Measurements from ENCODE around the gene ZNF292.
"Not testable (repeated sequence)": the region's sequence is repeated elsewhere in the genome, so short reads cannot be mapped to it uniquely, and the experiment has no call there.

The ZNF292 gene

DNA sequence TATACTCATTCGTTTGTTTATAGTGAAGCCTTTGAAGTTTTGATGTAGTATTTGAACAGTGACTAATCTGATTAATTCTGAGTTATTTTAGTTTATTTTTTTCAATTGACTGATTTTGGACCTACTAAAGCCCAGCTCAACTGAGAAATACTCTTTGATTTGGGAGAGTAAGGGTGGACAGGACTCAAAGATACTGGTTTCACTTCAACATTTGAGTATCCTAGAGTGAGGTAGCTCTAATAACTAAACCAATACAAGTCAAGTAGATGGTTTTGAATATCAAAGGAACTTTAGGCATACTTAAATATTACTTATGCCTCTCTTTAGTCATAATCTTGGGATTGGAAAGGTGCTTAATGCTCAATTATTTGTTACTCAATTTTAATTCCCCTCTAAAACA lies 65.6 kb downstream of the ZNF292 start:
- DNase-seq, result no peak

DNA sequence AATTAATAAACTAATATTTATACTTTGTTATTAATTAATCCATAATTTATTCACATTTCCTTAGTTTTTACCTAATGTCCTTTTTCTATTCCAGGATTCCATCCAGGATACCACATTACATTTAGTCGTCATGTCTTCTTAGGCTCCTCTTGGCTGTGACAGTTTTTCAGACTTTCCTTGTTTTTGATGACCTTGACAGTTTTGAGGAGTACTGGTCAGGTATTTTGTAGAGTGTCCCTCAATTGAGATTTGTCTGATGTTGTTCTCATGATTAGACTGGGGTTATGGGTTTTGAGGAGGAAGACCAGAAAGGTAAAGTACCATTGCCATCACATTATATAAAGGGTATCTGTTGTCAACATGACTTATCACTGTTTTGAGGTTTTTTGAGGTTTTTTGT lies 67.3 kb downstream of the ZNF292 start:
- no peak for DNase-seq

DNA sequence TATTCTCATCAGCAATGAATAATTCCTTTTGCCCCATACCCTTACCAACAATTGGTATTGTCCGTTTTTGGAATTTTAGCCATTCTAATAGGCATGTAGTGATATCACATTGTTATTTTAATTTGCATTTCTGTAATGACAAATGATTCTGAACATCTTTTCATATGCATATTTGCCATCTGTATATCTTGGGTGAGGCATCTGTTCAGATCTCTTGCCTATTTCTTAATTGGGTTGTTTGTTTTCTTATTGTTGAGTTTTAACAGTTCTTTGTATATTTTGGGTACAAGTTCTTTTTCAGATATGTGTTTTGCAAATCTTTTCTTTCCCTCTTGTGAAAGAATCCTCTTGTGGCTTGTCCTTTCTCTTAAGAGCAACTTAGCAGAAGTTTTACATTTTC lies 69.6 kb downstream of the ZNF292 start:
- DNase-seq, result no peak

DNA sequence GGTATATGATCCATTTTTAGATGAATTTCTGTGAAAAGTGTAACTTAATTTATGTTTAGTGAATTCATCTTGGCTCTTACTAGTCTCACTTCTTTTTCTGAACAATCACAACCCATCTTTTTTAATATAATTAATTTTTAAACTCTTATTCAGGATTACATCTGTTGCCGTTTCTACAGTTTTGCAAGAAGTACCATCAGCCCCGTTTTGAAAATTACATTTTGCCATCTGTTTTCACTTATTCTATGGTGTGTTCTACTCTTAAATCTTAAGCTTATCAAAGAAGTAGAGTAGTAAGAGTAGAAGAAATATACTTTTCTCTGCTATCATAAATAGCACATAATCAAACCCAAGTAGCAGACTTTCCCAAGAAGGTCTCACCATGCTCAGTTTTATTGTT lies 70.1 kb downstream of the ZNF292 start:
- no peak for DNase-seq

DNA sequence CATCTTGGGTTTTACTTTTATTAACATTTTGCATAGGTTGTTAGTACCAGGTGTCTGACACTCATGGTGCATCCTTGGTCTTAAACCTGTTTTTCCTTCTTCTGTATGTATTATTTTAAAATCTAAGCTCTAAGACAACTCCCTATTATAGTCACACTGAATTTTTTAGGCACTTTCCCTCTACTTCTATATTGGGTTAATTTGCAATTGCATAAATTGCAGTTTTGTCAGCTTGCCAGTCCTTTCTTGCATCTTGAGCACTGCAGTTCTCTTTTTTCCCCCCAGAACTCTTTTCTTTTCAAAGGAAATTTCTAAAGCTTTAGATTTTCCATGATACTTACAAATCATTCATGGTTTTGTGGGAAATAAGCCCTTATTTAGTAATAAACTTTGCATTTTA lies 70.6 kb downstream of the ZNF292 start:
- no peak for DNase-seq

DNA sequence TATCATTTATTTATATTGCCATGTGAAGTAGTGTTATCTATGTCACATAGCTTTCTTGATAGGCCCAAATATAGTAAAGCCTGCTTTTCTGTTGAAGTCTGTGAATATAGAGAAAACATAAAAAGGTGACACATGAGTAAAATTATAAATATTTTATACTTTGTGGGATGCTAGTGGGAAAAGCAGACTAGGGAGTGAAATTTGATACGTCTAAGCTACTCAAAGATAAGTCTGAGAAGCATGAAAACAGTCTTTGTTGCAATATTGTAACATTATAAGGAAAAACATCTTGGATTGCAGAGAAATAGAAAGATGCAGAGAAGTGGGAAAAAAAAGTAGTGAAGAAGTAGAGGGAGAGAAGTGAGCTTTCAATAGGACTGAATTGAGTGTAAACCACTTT lies 75.4 kb downstream of the ZNF292 start:
- DNase-seq, result no peak

DNA sequence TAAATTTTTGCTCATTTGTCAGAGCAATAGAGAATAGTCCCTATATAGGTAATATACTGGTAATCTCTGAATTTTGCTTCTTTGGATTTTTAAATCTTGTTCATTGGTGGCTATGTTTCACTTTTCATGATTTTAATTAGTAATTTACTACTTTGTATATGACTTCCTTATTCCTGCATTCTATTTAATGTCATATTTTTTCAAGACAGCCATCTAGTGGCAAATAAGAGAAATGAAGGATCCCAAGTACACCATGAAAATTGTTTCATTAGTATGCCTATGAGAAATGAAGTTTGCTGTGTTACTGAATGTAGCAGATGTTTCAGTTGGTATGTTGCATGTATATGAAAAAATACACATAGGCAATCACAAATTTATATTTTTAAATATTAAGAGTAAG lies 82.4 kb downstream of the ZNF292 start:
- no peak for DNase-seq

DNA sequence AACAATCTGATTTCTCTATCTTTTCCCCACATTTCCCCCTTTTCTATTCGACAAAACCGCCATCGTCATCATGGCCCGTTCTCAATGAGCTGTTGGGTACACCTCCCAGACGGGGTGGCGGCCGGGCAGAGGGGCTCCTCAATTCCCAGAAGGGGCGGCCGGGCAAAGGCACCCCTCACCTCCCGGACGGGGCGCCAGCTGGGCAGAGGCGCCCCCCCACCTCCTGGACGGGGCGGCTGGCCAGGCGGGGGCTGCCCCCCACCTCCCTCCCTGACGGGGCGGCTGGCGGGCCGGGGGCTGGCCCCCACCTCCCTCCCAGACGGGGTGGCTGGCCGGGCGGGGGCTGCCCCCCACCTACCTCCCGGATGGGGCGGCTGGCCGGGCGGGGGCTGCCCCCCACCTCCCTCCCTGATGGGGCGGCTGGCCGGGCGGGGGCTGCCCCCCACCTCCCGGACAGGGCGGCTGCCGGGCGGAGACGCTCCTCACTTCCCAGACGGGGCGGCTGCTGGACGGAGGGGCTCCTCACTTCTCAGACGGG lies 83.8 kb downstream of the ZNF292 start:
- DNase-seq, result not testable (repeated sequence)

DNA sequence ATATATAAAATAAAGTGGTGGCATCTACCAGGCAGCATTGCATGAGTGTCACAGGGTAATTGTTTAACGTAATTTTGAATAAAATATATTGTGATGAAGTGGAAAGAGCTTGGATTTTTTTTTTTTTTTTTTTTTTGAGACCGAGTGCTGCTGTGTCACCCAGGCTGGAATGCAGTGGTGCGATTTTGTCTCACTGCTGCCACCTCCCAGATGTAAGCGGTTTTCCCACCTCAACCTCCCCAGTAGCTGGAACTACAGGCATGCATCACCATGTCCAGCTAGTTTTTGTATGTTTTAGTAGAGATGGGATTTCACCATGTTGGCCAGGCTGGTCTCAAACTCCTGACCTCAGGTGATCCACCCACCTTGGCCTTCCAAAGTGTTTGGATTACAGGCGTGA lies 85.9 kb downstream of the ZNF292 start:
- no peak for DNase-seq

DNA sequence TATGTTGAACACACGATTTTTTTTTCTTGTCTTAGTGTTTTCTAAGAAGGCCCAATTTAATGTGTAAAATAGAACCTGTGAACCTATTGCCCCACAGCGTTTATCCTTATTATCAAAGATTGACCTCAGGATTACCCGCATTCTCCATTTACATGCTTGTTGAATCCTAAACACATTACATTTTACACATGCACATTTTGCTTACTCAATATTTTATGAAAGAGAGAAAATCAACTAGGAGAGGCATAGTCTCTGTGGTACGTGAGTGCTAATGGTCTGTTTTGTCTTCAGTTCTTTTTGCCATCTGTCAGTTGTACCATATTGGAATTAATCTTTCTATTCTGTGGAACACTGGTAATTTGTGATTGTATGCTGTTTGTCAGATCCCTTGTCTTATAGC lies 86.9 kb downstream of the ZNF292 start:
- DNase-seq, result no peak

DNA sequence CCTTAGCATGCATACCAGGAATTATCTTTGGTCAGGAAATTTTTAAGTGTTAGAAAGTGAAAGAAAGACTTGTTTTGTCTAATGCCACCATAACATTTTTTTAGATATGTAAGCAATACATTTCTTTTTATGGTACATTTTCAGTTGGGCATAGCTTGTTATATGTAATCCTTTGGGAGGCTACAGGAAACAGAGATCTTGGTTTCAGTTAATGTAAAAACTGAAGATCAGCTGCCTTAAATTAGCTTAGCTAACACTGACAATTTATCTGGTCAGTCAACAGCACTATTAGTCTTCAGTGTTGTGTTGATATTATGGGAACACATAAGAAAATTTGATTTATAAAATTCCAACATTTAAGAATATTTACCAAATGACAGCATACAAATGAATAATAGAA lies 88.4 kb downstream of the ZNF292 start:
- DNase-seq, result no peak

DNA sequence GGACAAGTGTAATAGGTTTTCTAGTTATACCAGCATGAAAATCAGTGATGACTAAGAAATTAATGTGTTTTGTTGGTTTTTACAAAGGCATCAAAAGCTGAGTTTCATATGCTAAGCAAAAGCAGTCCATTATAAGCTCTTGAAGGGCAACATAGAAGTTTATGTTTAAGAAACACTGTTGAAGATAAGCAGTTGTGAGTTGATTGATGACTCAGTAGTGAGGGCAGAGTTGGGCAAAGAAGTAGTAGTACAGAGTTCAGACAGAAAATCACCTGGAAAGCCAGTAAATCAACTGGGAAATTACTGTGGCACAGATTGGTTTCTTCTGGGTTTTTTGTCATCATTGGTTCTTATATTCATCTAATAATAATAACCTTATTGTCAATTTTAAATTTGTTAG lies 89.0 kb downstream of the ZNF292 start:
- no peak for DNase-seq

DNA sequence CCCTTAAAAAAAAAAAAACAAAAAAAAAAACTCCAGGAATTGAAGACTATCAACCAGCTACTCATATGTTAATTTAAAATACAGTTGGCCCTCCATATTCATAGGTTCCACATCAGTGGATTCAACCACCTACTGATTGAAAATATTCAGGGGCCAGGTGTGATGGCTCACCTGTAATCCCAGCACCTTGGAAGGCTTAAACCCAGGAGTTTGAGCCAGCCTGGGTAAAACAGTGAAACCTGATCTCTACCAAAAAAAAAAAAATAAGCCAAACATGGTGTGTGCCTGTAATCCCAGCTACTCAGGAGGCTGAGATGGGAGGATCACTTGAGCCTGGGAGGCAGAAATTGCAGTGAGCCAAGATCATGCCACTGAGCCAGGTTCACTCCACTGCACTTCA lies 94.7 kb downstream of the ZNF292 start:
- DNase-seq, result no peak

DNA sequence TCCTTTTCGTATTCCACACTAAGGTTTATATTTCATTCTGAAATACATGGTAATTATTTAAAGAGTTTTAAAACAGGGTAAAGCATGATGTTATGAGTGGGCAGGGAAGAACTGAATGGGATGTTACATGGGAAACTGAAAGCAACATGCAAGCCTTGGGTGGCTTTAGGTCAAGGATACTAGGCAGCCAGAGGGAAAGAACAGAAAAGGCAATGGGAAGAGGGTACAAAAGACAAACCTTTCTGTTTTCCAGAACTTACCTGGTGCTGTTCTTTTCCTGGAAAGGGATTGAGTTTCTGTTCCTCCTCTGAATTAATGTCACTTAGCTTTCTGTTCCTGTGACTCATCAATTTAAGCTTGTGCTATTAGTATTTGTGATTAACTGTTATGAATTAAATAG lies 95.9 kb downstream of the ZNF292 start:
- no peak for DNase-seq

DNA sequence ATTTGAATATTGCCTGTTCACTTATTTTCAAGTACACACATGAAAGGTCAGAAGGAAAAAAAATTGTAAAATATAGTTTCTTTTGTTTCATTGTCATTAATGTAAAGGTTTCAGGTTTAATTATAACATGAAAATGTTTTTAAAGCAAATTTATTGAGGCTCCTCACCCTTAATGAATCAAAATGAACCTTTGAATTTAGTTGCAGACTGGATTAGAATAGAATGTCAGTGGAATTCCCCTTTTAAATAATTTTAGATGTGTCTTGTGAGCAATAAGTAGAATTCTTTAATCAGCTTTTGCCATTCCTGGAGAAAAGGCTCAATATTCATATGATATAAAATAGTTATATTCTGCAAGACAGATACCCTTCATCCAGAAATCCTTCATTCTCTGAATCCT lies 96.4 kb downstream of the ZNF292 start:
- no peak for DNase-seq

DNA sequence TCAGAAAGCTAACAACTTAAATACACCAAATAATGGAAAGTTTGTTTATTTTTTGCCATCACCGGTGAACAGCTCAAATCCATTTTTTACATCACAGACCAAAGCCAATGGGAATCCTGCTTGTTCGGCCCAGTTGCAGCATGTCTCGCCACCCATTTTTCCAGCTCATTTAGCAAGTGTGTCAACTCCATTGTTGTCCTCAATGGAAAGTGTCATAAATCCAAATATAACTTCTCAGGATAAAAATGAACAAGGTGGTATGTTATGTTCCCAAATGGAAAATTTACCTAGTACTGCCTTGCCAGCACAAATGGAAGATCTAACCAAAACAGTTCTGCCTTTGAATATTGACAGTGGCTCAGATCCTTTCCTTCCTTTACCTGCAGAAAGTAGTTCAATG lies 101.7 kb downstream of the ZNF292 start:
- no peak for DNase-seq

DNA sequence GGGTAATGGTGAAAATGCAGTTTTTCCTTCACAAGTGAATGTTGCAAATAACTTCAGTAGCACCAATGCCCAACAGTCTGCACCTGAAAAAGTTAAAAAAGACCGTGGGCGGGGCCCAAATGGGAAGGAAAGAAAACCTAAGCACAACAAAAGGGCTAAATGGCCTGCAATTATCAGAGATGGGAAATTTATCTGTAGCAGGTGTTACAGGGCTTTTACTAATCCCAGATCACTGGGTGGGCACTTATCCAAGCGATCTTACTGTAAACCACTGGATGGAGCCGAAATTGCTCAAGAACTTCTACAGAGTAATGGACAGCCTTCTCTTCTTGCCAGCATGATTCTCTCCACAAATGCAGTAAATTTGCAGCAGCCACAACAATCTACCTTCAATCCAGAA lies 102.2 kb downstream of the ZNF292 start:
- DNase-seq, result no peak

DNA sequence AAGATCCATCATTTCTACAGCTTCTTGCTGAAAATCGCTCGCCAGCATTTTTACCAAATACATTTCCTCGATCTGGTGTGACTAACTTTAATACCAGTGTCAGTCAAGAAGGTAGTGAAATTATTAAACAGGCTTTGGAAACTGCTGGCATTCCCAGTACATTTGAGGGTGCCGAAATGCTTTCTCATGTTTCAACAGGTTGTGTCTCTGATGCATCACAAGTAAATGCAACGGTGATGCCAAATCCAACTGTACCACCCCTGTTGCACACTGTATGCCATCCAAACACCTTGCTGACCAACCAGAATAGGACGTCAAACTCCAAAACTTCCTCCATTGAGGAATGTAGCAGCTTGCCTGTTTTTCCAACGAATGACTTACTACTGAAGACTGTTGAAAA lies 102.6 kb downstream of the ZNF292 start:
- no peak for DNase-seq

DNA sequence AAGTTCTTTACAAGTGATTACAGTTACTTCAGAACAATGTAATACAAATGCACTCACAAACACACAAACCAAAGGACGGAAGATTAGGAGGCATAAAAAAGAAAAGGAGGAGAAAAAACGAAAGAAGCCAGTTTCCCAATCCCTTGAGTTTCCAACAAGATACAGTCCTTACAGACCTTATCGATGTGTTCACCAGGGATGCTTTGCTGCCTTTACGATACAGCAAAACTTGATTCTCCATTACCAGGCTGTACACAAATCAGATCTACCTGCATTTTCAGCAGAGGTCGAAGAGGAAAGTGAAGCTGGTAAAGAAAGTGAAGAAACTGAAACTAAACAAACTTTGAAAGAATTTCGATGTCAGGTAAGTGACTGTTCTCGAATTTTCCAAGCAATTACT lies 104.4 kb downstream of the ZNF292 start:
- no peak for DNase-seq

DNA sequence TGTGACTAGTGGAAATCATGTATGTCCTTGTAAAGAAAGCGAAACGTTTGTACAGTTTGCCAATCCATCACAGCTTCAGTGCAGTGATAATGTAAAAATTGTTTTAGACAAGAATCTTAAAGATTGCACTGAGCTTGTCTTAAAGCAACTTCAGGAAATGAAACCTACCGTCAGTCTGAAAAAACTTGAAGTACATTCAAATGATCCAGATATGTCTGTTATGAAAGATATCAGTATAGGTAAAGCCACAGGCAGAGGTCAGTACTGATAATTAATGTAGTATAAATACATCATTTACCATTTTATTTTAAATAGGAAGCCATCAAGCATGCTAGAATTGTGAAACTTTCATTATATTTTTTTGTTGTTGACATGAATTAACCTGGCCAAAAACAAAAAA lies 106.2 kb downstream of the ZNF292 start:
- no peak for DNase-seq

DNA sequence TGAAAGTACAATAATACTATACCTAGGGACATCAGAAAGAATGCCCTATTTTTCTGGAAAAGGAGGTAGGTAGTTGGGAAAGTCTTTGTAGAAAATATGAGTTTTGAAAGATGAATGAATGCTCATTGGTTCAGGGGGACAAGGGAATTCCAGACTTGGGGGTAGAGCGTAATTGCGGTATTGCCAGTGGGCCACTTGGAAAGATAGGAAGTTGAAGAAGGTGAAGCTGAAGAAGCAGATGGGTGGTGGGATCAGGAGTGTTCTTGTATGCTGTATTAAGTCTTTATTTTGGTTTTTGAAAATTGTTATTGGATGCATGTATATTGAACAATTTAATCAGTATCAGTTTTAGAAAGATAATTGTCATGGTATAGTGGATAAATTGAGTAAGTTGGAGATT lies 109.1 kb downstream of the ZNF292 start:
- no peak for DNase-seq

DNA sequence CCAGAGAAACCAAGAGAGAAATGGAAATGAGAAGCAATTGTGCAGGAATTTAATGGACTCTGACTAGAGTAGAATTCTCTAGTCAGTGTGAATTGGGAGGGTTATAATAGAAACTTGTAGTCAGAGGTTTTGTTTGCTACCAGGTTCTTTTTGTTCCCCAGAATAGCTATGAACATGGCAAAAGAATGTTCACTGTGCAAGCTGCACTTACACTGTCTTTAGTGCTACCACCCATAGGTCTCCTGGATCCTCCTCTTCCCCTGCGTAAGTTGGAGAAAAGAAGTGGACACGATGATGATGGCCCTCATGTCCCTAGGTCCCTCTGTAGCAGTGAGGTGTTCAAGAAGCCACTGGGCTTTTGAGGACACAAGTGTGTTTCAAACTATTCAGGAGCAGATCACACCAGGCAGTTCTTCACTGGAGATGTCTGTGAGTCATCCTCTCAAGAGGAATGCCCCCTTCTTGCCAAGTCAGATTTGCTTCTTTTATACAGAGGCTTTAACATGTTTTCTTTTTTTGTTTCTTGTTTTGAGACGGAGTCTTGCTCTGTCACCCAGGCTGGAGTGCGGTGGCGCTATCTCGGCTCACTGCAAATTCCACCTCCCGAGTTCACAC lies 119.4 kb downstream of the ZNF292 start:
- no peak for DNase-seq

DNA sequence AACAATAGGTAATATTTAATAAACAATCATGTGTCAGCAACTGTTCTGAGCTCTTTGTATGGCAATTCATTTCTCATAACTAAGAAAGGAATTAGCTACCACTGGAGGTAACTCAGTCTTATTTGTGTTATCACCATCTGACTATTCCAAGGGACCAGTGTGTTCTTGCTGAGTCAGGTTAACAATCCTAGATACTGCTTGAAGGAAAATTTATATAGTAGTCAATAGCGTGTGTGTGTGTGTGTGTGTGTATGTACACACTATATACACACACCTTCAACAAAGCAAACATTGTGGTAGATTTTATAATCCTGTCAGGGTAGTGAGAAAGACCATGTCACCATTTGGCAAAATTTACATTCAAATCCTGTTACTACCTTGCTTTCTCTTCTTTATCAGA lies 121.3 kb downstream of the ZNF292 start:
- no peak for DNase-seq

DNA sequence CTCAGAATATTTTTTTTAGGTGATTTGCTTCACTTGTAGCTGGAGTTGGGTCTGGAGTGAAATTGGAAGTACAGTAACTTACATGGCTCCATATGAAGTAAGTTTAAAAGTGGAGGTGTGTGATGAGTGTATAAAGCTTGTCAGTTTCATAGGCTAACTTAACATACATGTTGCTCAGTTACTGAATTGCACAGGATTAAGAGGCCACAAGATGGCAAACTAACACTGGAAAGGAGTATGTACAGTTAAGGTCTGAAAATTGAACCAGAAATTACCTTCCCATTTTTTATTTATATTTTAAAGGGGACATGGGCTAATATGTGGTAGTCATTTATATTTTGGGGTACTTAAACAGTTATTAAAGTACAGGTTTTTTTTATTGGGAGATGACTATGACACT lies 121.8 kb downstream of the ZNF292 start:
- no peak for DNase-seq

DNA sequence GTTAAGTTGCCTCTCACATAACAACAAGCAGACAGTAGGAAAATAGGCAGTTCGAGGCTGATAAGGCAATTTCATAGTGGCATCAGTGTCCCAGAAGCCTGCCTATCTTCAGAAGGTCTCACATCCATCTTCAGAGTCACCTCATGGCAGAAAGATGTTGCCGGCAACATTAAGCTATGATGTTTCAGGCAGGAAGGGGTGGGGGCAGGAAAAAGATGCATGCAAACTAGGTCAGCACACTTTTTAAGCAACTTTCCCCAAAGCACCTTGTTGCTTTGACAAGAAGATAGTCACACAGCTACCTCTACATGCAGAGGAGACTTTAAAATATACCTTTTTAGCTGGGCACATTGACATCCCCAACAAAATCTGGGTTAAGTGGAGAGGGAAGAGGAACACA lies 123.8 kb downstream of the ZNF292 start:
- DNase-seq, result no peak

DNA sequence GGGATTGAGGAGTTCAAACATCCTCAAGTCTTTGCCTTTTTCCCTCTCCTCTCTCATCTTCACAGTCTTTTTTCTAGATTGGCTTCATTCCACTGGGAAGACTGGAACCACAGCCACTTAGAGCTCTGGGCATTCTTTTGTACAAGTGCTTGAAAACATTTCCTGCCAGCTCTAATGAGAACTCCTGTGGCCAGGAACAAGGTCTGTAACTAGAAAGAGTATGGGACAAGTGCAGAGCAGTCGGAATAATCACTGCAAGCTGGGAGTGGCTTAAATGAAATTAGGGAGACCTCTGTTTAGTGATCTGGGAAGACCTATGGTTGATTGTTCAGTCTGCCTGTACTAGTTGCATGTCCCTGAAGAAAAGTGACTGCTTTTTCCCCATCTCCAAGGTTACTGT lies 126.1 kb downstream of the ZNF292 start:
- no peak for DNase-seq
